Body of pancreas (tissue), 4 donors: ENCODE measurements around the gene CNOT6.

ENCODE experiments used
- CTCF ChIP-seq, 7 experiments: fragments of 450-650 bp in 4 of 7; fragments of 200-600 bp in 3 of 7; sonication (generic) in 3 of 7; IDR thresholded peaks; one replicate each; pipeline ENCODE4 v1.5.1; 2016 to 2019; ENCODE audit warnings: antibody characterized with exemption in 7 of 7
- POLR2A ChIP-seq, 3 donors: fragments of 450-650 bp; IDR thresholded peaks; one replicate each; pipeline ENCODE4 v1.6.1; 2016; ENCODE audit warnings: antibody characterized with exemption in 3 of 3, mild to moderate bottlenecking in 2 of 3

- no peak for TF ChIP-seq CTCF (IDR thresholded peaks at IDR 0.05)
- TF ChIP-seq POLR2A (IDR thresholded peaks at IDR 0.05) = no peak
These were observed 99.4 kb downstream of the CNOT6 start for GRCh38 chr5:180593446-180594206.
